Calu3 (cell line): ENCODE results near the gene CFAP299. TPM values are rescaled to one million over a fixed set of nuclear protein-coding genes. Genes with fewer than 3 reads are reported as not detected.
"Not testable (repeated sequence)": the region's sequence is repeated elsewhere in the genome, so short reads cannot be mapped to it uniquely, and the experiment has no call there.

ENCODE experiments used
- BruUV-seq: library from RNA; stranded (reverse); fragments of 400-500 nt; replicated peaks from 2 replicates; lab custom pipeline; 2021; lab: Mats Ljungman, UMichigan
- CTCF ChIA-PET: fragments of 300-600 bp; sonication (Branson Sonifier 250); formaldehyde crosslinking; loops from one replicate; lab custom pipeline; 2022; ENCODE audit warnings: antibody characterized with exemption; lab: Charles Lee
- DNase-seq: peaks from one replicate; pipeline ENCODE4 v3.0.0; 2022
- H3K27ac Mint-ChIP-seq: one replicate; pipeline ENCODE4 v1.8.0; 2022; ENCODE audit warnings: mixed read lengths; ENCODE audit not compliant: unreplicated experiment
- H3K27me3 Mint-ChIP-seq: one replicate; pipeline ENCODE4 v1.8.0; 2022; ENCODE audit warnings: mixed read lengths; ENCODE audit not compliant: unreplicated experiment
- H3K36me3 Mint-ChIP-seq: one replicate; pipeline ENCODE4 v1.8.0; 2022; ENCODE audit warnings: mild to moderate bottlenecking, moderate library complexity, mixed read lengths; ENCODE audit not compliant: insufficient read depth, unreplicated experiment
- H3K4me1 Mint-ChIP-seq: one replicate; pipeline ENCODE4 v1.8.0; 2022; ENCODE audit warnings: mild to moderate bottlenecking, low read depth, mixed read lengths; ENCODE audit not compliant: unreplicated experiment
- H3K4me3 Mint-ChIP-seq: one replicate; pipeline ENCODE4 v1.8.0; 2022; ENCODE audit warnings: mild to moderate bottlenecking, low read depth, moderate library complexity, mixed read lengths; ENCODE audit not compliant: unreplicated experiment
- H3K9me3 Mint-ChIP-seq: one replicate; pipeline ENCODE4 v1.8.0; 2022; ENCODE audit warnings: low read depth, mixed read lengths; ENCODE audit not compliant: unreplicated experiment
- intact Hi-C: fragments of 100-400 bp; cut with micrococcal nuclease; formaldehyde crosslinking; loops from one replicate; pipeline ENCODE4 v1.10.0; 2022; ENCODE audit not compliant: unreplicated experiment
- total RNA-seq: library from RNA; stranded (reverse); gene quantifications from 2 replicates; pipeline ENCODE4 v1.2.3, GENCODE V29; 2022
- TF ChIP-seq, protein P1 (sequence below): fragments of 200-600 bp; IDR thresholded peaks from one replicate; pipeline ENCODE4 v1.8.0; 2022; ENCODE audit warnings: antibody characterized with exemption; ENCODE audit not compliant: unreplicated experiment

The CFAP299 gene
- total RNA-seq, 1 experiment from 2014 or later: not detected

DNA sequence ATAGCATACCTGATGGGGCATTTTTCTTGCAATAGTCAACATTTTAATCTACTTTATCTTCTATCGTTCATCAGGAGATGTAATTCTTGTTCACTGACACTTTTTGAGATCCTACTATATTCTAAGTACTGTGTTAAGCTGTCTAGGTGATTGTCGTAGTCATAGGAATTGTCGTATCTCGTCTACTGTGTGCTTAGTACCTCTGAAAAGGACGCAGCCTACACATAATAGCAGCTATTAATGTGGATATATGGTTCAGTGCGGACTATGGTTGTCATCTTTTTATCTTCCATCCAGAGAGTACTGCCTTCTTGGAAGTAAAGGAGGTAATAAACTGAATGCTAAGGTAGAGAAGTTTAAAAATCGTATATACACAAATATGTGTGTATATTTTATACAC, 21.9 kb upstream of the CFAP299 start:
- no peaks in the 10 kb centered on the region for H3K36me3 Mint-ChIP-seq
- H3K27me3 Mint-ChIP-seq: no peaks in the 10 kb centered on the region
- DNase-seq: no peak
- no peak overlapping the region for H3K4me3 Mint-ChIP-seq
- H3K4me1 Mint-ChIP-seq: peaks cover under 1% of the 10 kb centered on the region
- no peak overlapping the region for H3K27ac Mint-ChIP-seq
- H3K9me3 Mint-ChIP-seq: no peaks in the 10 kb centered on the region
- CTCF ChIA-PET: no interaction called here
- TF ChIP-seq, protein P1, sequence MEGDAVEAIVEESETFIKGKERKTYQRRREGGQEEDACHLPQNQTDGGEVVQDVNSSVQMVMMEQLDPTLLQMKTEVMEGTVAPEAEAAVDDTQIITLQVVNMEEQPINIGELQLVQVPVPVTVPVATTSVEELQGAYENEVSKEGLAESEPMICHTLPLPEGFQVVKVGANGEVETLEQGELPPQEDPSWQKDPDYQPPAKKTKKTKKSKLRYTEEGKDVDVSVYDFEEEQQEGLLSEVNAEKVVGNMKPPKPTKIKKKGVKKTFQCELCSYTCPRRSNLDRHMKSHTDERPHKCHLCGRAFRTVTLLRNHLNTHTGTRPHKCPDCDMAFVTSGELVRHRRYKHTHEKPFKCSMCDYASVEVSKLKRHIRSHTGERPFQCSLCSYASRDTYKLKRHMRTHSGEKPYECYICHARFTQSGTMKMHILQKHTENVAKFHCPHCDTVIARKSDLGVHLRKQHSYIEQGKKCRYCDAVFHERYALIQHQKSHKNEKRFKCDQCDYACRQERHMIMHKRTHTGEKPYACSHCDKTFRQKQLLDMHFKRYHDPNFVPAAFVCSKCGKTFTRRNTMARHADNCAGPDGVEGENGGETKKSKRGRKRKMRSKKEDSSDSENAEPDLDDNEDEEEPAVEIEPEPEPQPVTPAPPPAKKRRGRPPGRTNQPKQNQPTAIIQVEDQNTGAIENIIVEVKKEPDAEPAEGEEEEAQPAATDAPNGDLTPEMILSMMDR: no peak
- no TSS peak for BruUV-seq
- intact Hi-C loops: no loop called here

DNA sequence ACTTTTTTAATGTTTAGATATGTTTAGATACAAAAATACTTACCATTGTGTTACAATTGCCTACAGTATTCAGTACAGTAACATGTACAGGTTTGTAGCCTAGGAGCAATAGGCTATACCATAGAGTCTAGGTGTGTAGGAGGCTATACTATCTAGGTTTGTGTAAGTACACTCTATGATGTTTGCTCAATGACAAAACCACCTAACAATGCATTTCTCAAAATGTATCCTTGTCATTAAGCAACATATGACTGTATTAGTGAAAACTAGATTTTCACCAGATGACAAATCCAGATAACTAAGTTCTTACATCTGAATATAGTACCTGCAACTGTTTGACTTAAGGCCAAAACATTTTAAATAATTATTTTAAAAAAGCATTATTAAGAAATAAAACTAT, 19.7 kb upstream of the CFAP299 start:
- intact Hi-C loops, H3K9me3 Mint-ChIP-seq, H3K27ac Mint-ChIP-seq, H3K4me3 Mint-ChIP-seq, H3K27me3 Mint-ChIP-seq, H3K36me3 Mint-ChIP-seq, H3K4me1 Mint-ChIP-seq, DNase-seq, BruUV-seq, CTCF ChIA-PET: not testable (repeated sequence)

DNA sequence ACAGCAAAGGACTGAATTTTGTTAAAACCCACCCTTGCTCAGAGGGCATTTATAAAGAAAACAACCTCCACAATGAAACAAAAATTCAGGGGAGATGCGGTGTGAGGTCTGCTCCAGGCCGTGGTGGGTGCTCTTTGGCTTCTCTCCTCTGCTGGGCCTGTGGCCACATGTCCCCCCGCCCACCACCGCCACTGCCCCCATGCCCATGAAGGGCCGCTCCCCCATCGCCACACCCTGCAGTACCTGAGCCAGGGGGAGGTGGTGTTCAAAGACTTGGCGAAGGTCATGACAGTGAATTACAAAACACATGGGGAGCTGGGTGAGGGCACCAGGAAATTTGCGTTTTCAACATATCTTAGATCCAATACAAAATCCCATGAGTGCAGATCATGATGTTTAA, 14.2 kb upstream of the CFAP299 start:
- no peak for DNase-seq
- H3K27ac Mint-ChIP-seq: no peak overlapping the region
- no TSS peak for BruUV-seq
- H3K4me1 Mint-ChIP-seq: peaks cover 9% of the 10 kb centered on the region
- H3K9me3 Mint-ChIP-seq: no peaks in the 10 kb centered on the region
- CTCF ChIA-PET: no interaction called here
- H3K27me3 Mint-ChIP-seq: no peaks in the 10 kb centered on the region
- intact Hi-C loops: no loop called here
- no peak overlapping the region for H3K4me3 Mint-ChIP-seq
- H3K36me3 Mint-ChIP-seq: no peaks in the 10 kb centered on the region
- TF ChIP-seq, protein P1: no peak

DNA sequence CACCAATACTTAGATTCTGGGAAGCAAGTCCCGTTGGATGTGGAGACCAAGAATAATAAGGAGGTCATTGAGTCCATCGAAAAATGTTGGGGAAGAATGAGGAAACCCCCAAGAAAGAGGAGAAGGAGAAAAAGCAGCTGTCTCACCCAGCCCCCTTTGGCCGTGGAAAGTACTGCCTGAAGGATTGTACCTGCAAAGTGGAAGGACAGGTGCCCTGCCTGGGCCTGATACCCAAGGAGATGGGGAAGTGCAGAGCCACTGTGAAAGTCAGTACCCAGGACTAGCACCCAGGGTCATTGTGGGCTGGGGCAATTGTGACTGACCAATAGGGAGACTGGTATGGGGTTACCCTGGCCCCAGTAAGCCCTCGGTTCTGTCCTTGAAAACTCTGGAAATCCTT, 13.8 kb upstream of the CFAP299 start:
- Mint-ChIP-seq H3K27ac (no peak overlapping the region), H3K4me3 (no peak overlapping the region), H3K36me3 (no peaks in the 10 kb centered on the region), H3K9me3 (no peaks in the 10 kb centered on the region), H3K4me1 (peaks cover 9% of the 10 kb centered on the region), H3K27me3 (no peaks in the 10 kb centered on the region)
- intact Hi-C loops: loop anchor here (1.0 kb wide), 1 partner anchor 100 kb away; no protein-coding TSS in a partner anchor
- DNase-seq: no peak
- BruUV-seq: no TSS peak
- CTCF ChIA-PET: no interaction called here
- TF ChIP-seq, protein P1: no peak

DNA sequence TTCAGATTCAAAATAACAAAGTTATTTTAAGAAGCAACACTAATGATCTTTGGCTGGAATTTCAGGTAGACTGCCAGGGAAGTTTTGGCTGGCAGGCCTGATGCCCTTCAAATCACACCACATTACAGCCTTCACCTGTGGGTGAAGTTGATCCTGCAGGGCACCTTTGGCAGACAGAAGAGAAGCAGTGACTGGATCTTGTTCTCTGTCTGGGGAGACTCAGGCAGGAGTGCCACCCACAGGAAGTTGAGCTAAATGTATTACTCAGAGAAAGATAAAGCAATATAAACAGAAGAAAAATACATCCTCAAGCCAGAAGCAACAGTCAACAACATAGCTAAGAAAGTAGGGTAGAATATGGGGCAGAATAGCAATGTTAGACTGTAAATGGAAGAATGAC, 12.8 kb upstream of the CFAP299 start:
- BruUV-seq: no TSS peak
- DNase-seq: peak; percentile 24
- H3K9me3 Mint-ChIP-seq: no peaks in the 10 kb centered on the region
- H3K36me3 Mint-ChIP-seq: no peaks in the 10 kb centered on the region
- intact Hi-C loops: loop anchor here (1.0 kb wide), 1 partner anchor 101 kb away; no protein-coding TSS in a partner anchor
- no peaks in the 10 kb centered on the region for H3K27me3 Mint-ChIP-seq
- CTCF ChIA-PET: interaction anchor here (1.2 kb wide), 1 partner anchor 102 kb away, joined by 9 read pairs; no protein-coding TSS in a partner anchor
- no peak overlapping the region for H3K27ac Mint-ChIP-seq
- no peak overlapping the region for H3K4me3 Mint-ChIP-seq
- H3K4me1 Mint-ChIP-seq: peaks cover 9% of the 10 kb centered on the region
- TF ChIP-seq, protein P1: no peak
